Mucosa of gallbladder (tissue), 1 donor: ENCODE results near the gene SDHAF3. TPM values are rescaled to one million over a fixed set of nuclear protein-coding genes. Genes with fewer than 3 reads are reported as not detected.
A peak's percentile ranks its signal among the peaks of the same experiment; 100 is the strongest.
"Not testable (repeated sequence)": the region's sequence is repeated elsewhere in the genome, so short reads cannot be mapped to it uniquely, and the experiment has no call there.

ENCODE experiments used
- DNase-seq: peaks from one replicate; pipeline ENCODE4 v3.0.0-alpha.2; 2020; ENCODE audit warnings: low spot score
- total RNA-seq: library from RNA; stranded (reverse); gene quantifications from one replicate; pipeline ENCODE4 v1.2.1, GENCODE V29; 2021
- donor health status: DM: no; HTN: no; CAD: no.

The SDHAF3 gene
- total RNA-seq, result 14.7 TPM

DNA sequence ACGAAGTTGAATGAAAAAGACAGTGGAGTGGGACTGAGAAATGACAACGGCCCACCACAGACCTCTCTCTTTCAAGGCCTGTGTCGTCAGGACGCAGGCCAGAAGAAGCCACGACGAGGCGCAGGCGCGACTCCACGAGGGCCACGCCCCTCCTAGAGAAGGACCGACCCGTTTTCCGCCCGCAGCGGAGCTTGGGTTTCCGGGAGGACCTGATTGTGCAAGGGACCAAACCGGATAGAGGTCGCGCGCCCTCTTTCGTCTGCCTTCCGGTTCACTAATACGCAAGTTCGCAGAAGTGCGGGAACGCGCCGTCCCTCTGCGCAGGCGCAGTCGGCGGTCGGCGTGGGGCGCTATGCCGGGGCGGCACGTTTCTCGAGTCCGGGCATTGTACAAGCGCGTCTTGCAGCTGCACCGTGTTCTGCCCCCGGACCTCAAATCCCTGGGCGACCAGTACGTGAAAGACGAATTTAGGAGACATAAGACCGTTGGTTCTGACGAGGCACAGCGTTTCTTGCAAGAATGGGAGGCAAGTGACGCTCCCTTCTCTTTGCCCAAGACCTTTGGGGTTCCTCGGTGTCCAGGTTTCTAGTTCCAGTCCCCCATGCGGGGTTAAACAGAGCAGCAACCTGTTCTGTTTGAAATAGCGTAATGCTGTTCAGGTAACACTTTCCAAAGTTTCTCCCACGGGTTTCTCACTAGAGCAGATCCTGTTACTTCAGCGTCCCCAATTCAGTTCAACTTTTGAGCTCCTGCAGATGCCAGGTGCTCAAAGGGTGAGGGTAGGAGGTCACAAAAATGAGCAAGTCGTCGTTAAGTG lies at the start of gene SDHAF3:
Gene SDHAF3 (plus strand): TSS at position 327 of the 817 bp plus-strand sequence. CDS start 26 bp downstream, at position 353.
- DNase-seq, result peak; percentile 98

DNA sequence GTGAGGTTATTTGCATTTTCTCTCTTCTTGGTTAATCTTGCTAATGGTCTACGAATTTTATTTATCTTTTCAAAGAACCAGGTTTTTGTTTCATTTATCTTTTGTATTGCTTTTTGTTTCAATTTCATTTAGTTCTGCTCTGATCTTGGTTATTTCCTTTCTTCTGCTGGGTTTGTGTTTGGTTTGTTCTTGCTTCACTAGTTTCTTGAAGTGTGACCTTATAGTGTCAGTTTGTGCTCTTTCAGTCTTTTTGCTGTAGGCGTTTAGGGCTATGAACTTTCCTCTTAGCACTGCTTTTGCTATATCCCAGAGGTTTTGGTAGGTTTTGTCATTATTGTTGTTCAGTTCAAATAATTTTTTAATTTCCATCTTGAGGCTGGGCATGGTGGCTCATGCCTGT lies 45.5 kb upstream of the SDHAF3 start:
- DNase-seq, result not testable (repeated sequence)

DNA sequence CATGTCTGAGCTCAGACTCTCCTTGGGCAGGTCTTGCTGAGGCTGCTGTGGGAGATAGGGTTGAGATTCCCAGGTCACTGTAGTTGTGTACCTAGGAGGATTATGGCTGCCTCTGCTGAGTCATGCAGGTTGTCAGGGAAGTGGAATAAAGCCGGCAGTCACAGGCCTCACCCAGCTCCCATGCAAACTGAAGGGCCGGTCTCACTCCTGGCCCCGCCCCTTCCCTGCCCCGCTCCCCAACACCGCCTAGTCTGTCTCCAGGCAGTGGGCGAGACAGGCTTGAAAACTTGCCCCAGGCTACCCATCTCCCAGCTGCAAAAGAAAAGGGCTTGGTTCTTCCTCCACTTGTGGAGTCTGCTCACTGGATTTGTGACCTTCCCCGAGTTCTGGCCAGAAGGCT lies 41.6 kb upstream of the SDHAF3 start:
- DNase-seq, result no peak

DNA sequence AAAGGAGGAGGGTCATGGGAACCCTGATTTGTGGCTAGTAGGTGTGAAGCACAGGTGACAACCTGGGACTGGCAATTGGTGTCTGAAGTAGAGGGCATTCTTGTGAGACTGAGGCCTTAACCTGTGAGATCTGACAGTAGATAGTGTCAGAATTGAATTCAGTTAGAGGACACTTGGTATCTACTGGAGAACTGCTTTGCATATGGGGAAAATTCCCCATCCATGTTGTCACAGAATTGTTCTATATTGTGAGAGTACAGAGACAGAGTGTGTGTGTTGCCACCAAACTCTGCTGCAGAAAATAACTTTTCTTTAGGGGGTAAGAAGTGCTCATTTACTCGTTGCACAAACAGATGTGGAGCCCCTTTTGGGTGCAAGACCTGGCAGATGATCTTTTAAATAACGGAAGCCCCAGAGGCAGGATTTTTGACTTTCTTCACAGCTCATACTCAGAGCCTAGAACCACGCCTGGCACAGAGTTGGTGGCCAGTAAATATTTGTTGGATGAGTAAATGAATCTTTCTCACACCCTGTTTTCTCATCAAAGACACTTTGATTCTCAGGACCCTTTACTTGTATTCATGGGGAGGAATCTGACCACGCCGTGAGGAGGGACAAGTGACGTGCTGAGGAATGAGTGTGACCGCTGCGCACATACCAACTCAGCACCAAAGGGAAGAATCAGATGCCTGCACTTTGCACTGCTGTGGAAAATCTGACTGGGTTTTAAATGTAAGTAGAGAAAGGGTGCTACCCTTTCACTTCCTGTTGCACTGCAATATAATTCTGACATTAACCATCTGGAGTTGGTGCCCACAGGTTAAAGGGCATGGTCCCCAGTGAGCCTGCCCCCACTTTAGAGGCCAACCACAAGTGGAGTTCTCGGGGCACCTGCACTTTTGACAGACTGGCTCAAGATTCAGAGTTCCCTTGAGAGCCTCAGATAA lies 39.2 kb upstream of the SDHAF3 start:
- DNase-seq, result no peak

DNA sequence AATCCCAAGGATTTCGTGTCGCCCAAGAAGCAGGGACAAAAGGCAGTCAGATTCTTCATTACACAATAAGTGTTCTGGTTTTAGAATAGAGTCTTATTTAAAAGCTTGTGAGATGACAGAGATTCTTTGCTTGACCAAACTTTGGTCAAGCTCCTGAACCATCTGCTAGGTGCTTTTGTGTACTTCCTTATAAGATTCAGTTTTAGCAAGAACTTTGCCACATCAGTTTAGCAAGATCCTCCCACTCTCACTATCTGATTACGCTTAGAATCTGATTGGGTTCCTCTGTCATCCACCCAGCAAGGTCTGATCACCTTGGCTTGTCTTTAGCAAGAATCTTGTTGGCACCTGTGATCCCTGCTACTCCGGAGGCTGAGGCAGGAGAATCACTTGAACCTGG lies 38.2 kb upstream of the SDHAF3 start:
- no peak for DNase-seq

DNA sequence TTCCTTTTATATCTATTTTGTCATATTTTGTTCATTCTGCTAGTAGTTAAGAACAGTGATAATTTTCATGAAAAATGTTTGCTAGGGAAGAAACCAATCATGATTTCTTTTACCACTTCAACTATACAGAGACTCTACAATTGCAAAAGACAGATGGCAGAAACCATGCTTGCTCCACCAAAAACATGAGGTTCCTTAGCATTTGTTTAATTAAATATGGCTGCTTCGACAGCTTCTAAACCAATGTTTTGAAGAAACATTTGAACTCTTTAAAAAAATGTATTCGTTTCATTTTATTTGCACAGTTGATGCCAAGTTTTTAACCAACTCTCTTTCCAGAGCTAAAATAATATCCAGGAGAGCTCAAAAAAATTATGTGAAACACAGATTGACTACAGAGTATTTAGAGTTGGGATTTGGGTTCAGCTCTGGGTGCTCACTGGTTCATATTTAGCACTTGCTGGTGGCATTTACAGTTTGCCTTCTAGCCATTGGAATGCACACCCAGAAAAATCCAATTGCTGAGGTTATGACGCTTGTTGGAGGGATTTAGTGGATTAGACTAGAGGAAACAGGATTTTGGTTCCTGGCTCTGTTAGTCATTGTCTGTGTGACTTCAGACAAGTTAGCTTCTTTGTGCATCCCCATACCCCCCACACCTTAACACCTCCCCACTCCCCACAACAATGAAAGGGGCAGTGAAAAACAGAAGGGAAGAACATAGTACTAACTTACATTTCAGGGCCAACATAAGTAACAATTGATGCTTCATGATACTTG lies 35.8 kb upstream of the SDHAF3 start:
- no peak for DNase-seq

DNA sequence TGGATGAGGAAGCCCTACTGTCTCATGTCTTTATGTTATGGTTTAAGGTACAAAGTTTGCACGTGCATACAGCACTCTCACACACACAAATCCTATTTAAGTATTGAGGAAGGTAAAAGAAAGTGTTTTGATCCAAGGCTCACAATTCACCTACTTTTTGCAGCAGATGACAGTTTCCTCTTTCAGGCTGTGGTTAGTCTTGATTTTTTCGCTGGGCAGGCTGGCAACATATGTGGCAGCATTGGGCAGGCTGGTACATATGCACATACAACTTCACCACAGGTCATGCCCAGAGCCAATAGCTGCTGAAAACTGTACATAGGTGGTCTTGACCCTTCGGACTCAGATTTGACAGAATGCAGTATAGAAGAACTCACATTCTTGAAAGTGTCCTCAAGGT lies 29.1 kb upstream of the SDHAF3 start:
- no peak for DNase-seq

DNA sequence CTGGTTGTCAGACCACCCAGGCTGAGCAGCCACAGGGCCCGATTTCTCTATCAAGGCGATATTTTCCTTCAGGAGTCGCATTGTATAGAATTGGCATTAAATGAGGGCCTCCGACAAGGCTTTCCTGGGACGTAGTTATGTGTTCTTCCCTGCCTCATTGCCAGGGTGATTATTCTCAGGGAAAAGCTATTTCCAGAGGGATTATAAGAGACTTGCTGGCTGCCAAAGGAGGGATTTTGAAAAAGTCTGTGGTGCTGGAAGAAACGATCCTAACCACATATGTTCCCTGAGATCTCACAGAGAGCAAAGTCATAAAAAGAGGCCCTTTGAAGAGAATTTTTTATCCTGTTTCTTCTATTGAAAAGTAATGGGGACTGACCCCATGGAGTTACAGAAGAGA lies 27.7 kb upstream of the SDHAF3 start:
- no peak for DNase-seq

DNA sequence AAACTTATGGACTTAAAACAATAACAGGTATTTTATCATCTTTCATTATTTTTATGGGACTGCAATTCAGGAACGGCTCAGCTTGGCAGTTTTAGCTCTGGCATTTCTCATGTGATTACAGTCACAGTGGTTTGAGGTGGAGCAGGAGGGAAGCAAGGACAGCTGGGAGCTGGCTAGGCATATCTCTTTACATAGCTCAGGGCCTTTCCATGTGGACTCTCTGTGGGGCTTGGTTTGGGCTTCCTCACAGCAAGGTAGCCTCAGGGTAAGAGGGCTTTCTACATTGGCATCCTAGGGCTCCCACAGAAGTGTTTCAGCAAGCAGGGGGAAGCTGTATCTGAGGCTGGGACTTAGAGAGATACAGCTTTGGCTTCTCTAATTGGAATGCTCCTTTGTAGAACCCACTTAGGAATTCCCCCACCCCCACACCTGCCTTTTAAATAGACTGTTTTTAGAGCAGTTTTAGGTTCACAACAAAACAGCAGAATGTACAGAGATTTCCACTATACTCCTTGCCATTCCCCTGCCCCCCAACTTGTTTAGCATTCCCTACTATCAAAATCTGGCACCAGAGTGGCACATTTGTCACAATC lies 26.6 kb upstream of the SDHAF3 start:
- DNase-seq, result no peak

DNA sequence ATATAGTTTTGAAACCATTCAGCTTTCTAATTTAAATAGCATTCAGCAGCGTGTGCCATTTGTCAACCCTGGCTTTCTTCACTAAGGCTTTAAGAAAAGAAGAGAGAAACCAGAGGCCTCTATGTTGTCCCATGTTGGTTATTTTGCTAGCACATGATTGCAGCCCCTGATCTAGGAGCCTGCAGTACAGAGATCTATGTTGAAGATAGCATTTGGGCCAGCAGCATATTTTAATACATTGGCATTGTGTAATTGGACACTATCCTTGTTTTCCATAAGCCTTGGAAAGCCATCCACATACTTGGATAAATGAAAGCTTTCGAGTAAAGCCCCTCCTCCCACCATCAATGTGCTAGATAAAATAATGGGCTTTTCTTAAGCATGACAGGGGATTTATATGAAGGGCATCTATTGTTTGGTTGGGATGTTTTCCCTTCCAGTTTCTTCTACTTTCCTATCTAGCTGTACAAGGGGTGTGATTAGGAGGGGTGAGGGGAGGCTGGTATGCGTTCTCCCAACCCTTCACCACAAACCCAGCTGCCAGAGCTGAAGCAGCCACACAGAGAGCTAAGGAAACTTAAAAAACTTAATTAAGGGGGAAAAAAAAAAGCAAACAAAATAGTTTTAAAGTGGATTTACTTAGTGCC lies 23.1 kb upstream of the SDHAF3 start:
- no peak for DNase-seq

DNA sequence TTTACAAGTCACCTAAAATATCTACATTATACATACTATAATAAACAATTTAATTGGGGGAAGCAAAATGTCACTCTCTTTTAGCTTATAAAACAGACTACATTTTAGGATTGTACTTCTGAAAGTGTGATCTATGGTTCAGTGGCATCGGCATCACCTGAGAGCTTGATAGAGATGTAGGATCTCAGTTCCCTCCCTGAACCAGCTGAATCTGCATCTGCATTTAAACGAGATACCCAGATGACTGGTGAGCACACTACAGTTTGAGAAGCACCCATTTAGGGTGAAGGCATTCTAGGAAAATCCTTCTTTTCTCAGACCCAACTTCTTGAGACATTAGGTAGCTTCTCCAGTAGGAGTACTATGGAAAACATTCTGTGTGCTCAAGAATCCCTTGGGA lies 21.5 kb upstream of the SDHAF3 start:
- DNase-seq, result no peak

DNA sequence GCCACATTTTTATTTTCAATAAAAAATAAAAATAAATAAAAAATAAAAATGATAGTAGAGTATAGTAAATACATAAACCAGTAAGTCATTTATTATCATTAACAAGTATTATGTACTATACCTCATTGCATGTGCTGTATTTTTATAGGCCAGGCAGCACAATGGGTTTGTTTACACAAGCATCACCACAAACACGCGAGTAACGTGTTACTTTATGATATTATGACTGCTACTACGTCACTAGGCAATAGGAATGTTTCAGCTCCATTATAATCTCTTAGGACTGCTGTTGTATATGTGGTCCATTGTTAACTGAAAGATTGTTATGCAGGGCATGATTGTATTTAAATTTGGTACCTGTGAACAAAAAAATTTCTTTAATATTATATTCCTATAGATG lies 20.8 kb upstream of the SDHAF3 start:
- DNase-seq, result no peak

DNA sequence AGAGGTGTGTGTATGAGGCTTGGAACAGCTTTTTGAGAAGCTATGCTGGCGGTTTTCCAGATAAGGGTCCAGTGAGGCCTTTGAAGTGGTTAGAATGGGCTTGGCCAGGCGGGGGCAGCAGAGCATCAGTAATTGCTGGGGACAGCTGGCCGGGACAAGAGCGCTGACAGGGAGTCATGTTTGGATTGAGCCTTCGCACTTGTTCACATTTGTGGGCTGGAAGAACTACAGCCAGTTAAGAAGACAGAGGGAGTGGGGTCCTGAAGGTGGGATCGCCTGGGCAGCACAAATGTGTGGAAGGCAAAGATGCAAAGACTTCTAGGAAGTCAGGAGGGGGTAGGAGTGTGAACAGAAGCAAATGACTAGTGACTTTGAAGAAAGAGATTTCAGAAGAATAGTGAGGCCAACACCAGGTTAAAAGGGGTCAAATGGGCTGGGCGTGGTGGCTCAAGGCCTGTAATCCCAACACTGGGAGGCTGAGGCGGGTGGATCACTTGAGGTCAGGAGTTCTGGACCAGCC lies 12.7 kb upstream of the SDHAF3 start:
- peak; percentile 79 for DNase-seq

DNA sequence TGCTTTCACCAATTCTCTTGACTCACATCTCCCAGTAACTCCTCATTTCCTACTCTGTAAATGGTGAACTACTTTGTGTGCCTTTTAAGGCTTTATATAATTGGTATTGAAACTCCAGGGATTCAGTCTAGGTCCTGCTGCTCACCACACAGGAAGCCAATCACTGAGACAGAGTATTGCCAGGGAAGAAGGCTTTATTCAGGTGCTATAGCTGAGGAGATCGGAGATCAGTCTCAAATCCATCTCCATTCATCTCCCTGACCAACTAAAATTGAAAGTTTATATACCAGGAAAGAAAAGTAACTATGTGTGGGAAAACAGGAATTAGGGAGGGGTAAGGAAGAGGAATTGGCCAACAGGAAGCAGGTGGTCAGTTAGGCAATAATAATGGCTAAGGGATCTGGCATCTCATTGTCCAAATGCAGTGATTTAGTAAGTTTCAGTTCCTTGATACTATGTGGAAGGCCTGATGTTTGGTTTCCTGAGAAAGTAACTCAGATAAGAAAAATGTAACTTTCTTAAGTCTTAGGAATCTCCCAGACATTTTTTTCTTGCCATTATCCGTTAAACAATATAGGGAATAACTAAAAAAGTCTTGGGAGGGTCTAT lies 10.2 kb upstream of the SDHAF3 start:
- DNase-seq, result no peak

DNA sequence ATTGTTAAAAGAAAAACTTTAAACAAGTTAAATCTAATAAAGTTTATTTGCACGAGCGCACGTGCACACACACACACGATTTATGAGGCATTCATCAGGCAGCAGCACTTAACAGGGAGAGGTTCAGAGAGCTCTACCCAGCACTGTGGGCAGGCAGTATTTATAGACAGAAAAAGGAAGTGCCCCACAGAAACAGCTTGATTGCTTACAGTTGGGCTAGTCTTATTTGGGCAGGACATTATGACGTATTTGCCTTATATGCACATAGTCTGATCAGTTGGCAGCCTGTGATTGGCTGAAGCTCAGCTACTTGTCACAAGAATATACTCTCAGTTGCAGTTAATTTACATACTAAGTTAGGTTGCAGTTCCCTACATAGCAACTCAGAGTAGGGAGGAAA lies 1.2 kb upstream of the SDHAF3 start:
- no peak for DNase-seq

DNA sequence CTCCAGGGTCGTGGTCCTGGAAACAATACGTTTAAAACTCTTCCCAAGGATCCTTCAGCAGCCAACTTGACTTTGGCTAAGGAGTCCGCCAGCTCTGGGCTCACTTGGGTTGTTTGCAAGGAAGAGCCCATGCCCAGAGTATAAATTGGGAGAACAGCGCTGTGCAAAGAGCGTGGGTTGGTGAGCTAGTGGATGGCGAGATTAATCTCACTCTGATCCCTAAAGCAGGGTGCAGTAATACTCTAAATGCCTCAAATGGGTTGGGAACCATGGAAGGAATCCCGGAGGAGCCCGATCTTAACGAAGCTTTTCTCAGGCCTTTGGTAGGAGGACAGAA lies 495 bp upstream of the SDHAF3 start:
- DNase-seq, result no peak

DNA sequence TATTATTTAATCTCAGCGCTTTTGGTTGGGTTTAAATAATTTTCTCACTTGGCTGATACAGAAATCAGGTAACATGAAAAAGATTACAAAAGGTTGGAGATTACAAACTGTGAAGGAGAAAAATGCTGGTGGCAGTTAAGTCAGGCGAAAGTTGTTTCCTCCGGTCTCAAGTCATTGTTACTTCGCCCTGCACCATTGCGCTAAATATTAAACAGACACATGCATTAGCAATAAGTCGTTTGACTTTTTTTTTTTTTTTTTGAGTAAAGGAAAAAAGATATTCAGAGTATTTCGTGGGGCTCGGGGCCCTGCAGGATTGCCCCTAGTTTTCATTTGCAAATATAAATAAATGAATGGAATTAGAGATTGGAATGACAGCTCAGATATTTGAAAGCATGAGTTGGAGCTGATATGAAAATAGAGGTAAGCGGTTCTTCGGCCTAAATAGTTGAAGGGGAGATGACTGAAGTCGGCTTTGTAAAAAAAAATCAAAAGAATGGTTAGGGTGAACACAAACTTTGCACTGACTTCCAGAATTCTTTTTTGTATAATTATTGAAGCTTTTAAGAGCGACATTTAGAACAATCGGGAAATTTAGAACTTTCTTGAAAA lies 914 bp downstream of the SDHAF3 start:
- no peak for DNase-seq

DNA sequence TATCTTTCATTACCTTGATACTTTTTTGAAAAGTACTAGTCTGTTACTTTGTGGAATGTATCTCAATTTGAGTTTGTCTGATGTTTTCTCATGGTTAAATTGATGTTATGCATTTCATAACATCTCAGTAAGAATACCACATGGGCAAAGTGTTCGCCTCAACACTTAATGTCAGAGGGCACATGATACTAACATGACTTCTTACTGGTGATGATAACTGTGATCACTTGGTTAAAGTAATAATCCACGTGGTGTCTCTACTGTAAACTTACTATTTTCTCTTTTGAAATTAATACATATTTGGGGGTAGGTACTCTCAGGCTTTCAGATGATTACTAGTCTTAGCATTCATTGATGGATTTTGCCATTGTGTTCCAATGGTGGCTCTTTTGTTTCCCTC lies 2.2 kb downstream of the SDHAF3 start:
- DNase-seq, result no peak

DNA sequence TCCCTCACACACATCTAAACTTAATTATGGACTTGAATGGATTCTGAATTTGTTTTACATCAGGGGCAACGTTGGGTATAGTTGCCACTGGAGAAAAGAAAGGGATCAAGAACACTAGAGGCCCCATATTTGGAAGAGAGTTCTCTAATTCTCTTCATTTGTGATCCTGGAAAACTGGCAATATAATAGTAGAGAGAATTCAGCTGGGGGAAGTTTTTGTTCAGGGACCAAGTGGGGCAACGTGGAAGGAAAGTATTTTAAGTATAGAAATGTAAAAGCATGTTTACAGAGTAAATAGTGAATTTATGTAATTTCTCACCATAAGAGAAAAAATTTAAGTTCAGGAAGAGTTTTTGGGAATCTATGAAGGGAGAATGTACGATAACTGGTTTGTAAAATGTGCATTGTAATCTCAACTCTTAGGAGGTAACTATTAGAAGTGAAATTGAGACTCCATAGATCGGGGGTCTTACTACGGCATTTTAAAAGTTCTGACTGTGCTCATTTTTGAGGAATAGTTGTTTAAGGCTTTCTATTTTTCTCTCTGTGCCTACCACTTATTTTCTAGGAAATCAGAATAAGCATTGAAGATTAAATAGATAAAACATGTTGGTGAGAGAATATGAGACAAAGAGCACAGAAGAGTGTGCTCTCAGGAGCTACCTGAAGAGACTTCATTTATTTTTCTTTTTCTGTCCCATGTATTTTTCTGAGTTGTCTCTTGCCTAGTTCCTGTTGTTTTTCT lies 3.4 kb downstream of the SDHAF3 start:
- no peak for DNase-seq
